Mucosa of stomach (tissue), 1 donor: ENCODE data around the gene DLG2.

Source experiments
- H3K27me3 ChIP-seq: one replicate; pipeline ENCODE4 v1.7.0; 2013; ENCODE audit warnings: mild to moderate bottlenecking, low read length; ENCODE audit not compliant: control insufficient read depth, insufficient read depth
- H3K36me3 ChIP-seq: one replicate; pipeline ENCODE4 v1.7.0; 2013; ENCODE audit warnings: low read length; ENCODE audit not compliant: control insufficient read depth, insufficient read depth
- H3K4me1 ChIP-seq: one replicate; pipeline ENCODE4 v1.7.0; 2013; ENCODE audit warnings: mild to moderate bottlenecking, low read length; ENCODE audit not compliant: control insufficient read depth, insufficient read depth
- H3K4me3 ChIP-seq: one replicate; pipeline ENCODE4 v1.7.0; 2013; ENCODE audit warnings: low read length
- H3K9ac ChIP-seq: one replicate; pipeline ENCODE4 v1.7.0; 2013; ENCODE audit warnings: mild to moderate bottlenecking, low read length, moderate library complexity
- H3K9me3 ChIP-seq: one replicate; pipeline ENCODE4 v1.7.0; 2013; ENCODE audit warnings: mild to moderate bottlenecking, low read length, moderate library complexity; ENCODE audit not compliant: control insufficient read depth
- donor health status: Pancreatic carcinoma.

DLG2 gene

GRCh38 chr11:83726316-83726715 is 1900.8 kb downstream of the DLG2 start:
- Histone ChIP-seq H3K36me3 (no peaks in the 10 kb centered on the region), H3K4me3 (no peak overlapping the region), H3K27me3 (peaks cover 7% of the 10 kb centered on the region), H3K9me3 (no peaks in the 10 kb centered on the region), H3K4me1 (no peaks in the 10 kb centered on the region), H3K9ac (no peak overlapping the region)

GRCh38 chr11:83725728-83726127 is 1901.4 kb downstream of the DLG2 start:
- Histone ChIP-seq H3K9ac (no peak overlapping the region), H3K4me1 (no peaks in the 10 kb centered on the region), H3K4me3 (no peak overlapping the region), H3K36me3 (no peaks in the 10 kb centered on the region), H3K9me3 (no peaks in the 10 kb centered on the region), H3K27me3 (peaks cover 12% of the 10 kb centered on the region)

DNA sequence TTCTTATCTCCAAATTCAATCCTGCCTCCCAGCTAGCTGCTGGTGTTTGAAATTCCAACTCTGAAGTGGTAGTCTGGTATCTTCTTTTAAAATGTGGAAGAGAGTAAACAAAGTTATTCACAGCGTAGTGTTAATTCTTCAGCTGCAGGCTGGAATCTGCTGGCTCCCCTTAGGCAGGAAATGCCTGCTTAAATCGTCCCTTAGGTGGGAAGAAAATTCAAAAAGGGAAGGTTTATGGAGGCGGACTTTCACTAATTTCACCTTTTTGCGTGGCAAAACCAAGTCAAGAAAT is 1901.9 kb downstream of the DLG2 start:
- H3K9ac ChIP-seq, result no peak overlapping the region
- H3K27me3 ChIP-seq, result peaks cover 13% of the 10 kb centered on the region
- no peaks in the 10 kb centered on the region for H3K9me3 ChIP-seq
- no peak overlapping the region for H3K4me3 ChIP-seq
- no peaks in the 10 kb centered on the region for H3K4me1 ChIP-seq
- H3K36me3 ChIP-seq, result no peaks in the 10 kb centered on the region

DNA sequence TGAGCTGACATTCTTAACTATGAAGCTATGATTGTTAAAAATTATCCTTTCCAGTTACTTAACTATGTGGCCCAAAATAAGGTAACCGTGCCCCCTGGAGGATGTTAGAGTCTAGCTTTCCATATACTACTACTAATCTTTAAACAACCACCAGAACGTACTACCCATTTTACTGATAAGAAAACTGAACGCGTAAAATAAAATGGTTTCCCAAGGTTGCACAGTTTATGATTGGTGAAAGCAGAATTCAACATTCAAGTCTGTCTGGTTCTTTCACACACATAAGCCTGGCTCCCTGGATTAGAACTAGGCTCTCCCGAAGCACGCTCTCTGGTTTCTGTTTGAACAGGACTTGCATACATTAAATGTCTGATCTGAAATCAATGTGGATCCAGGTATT is 1903.1 kb downstream of the DLG2 start:
- no peak overlapping the region for H3K4me3 ChIP-seq
- peaks cover 13% of the 10 kb centered on the region for H3K27me3 ChIP-seq
- no peaks in the 10 kb centered on the region for H3K9me3 ChIP-seq
- H3K9ac ChIP-seq, result peak overlapping the region; percentile 30
- H3K36me3 ChIP-seq, result no peaks in the 10 kb centered on the region
- H3K4me1 ChIP-seq, result no peaks in the 10 kb centered on the region

GRCh38 chr11:83722392-83723119 is 1904.6 kb downstream of the DLG2 start:
- H3K36me3 ChIP-seq, result no peaks in the 10 kb centered on the region
- no peak overlapping the region for H3K4me3 ChIP-seq
- H3K9me3 ChIP-seq, result no peaks in the 10 kb centered on the region
- H3K9ac ChIP-seq, result no peak overlapping the region
- H3K4me1 ChIP-seq, result no peaks in the 10 kb centered on the region
- H3K27me3 ChIP-seq, result peaks cover 13% of the 10 kb centered on the region

GRCh38 chr11:83721263-83721662 is 1905.9 kb downstream of the DLG2 start:
- no peaks in the 10 kb centered on the region for H3K4me1 ChIP-seq
- H3K9me3 ChIP-seq, result no peaks in the 10 kb centered on the region
- no peaks in the 10 kb centered on the region for H3K36me3 ChIP-seq
- H3K27me3 ChIP-seq, result peaks cover 13% of the 10 kb centered on the region
- no peak overlapping the region for H3K4me3 ChIP-seq
- no peak overlapping the region for H3K9ac ChIP-seq

- Histone ChIP-seq H3K9me3 (no peaks in the 10 kb centered on the region), H3K9ac (no peak overlapping the region), H3K4me3 (no peak overlapping the region), H3K36me3 (no peaks in the 10 kb centered on the region), H3K27me3 (peaks cover 13% of the 10 kb centered on the region), H3K4me1 (no peaks in the 10 kb centered on the region)
These were observed 1906.5 kb downstream of the DLG2 start for GRCh38 chr11:83720675-83721074.

- H3K9ac ChIP-seq, result no peak overlapping the region
- no peak overlapping the region for H3K4me3 ChIP-seq
- no peaks in the 10 kb centered on the region for H3K9me3 ChIP-seq
- H3K36me3 ChIP-seq, result no peaks in the 10 kb centered on the region
- H3K4me1 ChIP-seq, result no peaks in the 10 kb centered on the region
- H3K27me3 ChIP-seq, result peaks cover 6% of the 10 kb centered on the region
These were observed 1909.6 kb downstream of the DLG2 start for GRCh38 chr11:83717537-83717936.

- Histone ChIP-seq H3K4me3 (no peak overlapping the region), H3K4me1 (no peaks in the 10 kb centered on the region), H3K9me3 (no peaks in the 10 kb centered on the region), H3K27me3 (peaks cover 4% of the 10 kb centered on the region), H3K9ac (no peak overlapping the region), H3K36me3 (no peaks in the 10 kb centered on the region)
These were observed 1911.1 kb downstream of the DLG2 start for GRCh38 chr11:83715927-83716535.

DNA sequence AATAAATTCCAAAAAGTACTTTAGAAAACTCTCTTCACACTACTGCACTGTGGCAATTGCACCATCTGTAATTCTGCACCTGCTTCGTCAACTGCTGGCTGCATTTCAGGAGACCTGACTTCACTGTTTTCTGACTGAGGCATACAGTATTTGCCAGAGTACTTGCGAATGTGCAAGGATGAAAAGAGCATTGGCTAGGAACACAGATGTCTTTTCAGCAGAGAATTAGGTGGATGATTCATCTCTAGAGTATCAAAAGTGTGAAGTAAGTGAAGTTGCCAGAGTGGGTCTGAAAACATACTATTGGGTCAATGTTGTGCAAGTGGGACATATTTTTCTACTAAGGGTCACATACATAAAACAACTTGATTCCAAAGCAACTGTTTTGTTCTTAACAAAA is 1913.4 kb downstream of the DLG2 start:
- H3K36me3 ChIP-seq, result no peaks in the 10 kb centered on the region
- no peaks in the 10 kb centered on the region for H3K9me3 ChIP-seq
- H3K4me3 ChIP-seq, result no peak overlapping the region
- no peak overlapping the region for H3K9ac ChIP-seq
- H3K27me3 ChIP-seq, result no peaks in the 10 kb centered on the region
- no peaks in the 10 kb centered on the region for H3K4me1 ChIP-seq

- no peaks in the 10 kb centered on the region for H3K4me1 ChIP-seq
- no peaks in the 10 kb centered on the region for H3K27me3 ChIP-seq
- H3K36me3 ChIP-seq, result no peaks in the 10 kb centered on the region
- no peak overlapping the region for H3K4me3 ChIP-seq
- no peaks in the 10 kb centered on the region for H3K9me3 ChIP-seq
- no peak overlapping the region for H3K9ac ChIP-seq
These were observed 1916.0 kb downstream of the DLG2 start for GRCh38 chr11:83711106-83711527.

- Histone ChIP-seq H3K4me1 (no peaks in the 10 kb centered on the region), H3K9ac (no peak overlapping the region), H3K36me3 (no peaks in the 10 kb centered on the region), H3K27me3 (no peaks in the 10 kb centered on the region), H3K9me3 (no peaks in the 10 kb centered on the region), H3K4me3 (no peak overlapping the region)
These were observed 1917.7 kb downstream of the DLG2 start for GRCh38 chr11:83709434-83709833.

GRCh38 chr11:83706566-83706965 is 1920.6 kb downstream of the DLG2 start:
- no peaks in the 10 kb centered on the region for H3K36me3 ChIP-seq
- no peaks in the 10 kb centered on the region for H3K27me3 ChIP-seq
- H3K4me3 ChIP-seq, result no peak overlapping the region
- H3K9ac ChIP-seq, result no peak overlapping the region
- no peaks in the 10 kb centered on the region for H3K9me3 ChIP-seq
- no peaks in the 10 kb centered on the region for H3K4me1 ChIP-seq
